Breast epithelium (tissue), 3 donors: ENCODE measurements around the gene SERINC5.

ENCODE experiments used
- POLR2A ChIP-seq: fragments of 450-650 bp; IDR thresholded peaks from one replicate; pipeline ENCODE4 v1.6.1; 2016; ENCODE audit warnings: antibody characterized with exemption, mild to moderate bottlenecking, moderate library complexity
- TF ChIP-seq, protein P1 (sequence below), 3 donors: fragments of 450-650 bp; IDR thresholded peaks; one replicate each; pipeline ENCODE4 v1.5.1; 2016 to 2017; ENCODE audit warnings: antibody characterized with exemption in 3 of 3, mild to moderate bottlenecking in 3 of 3, moderate library complexity in 3 of 3

DNA sequence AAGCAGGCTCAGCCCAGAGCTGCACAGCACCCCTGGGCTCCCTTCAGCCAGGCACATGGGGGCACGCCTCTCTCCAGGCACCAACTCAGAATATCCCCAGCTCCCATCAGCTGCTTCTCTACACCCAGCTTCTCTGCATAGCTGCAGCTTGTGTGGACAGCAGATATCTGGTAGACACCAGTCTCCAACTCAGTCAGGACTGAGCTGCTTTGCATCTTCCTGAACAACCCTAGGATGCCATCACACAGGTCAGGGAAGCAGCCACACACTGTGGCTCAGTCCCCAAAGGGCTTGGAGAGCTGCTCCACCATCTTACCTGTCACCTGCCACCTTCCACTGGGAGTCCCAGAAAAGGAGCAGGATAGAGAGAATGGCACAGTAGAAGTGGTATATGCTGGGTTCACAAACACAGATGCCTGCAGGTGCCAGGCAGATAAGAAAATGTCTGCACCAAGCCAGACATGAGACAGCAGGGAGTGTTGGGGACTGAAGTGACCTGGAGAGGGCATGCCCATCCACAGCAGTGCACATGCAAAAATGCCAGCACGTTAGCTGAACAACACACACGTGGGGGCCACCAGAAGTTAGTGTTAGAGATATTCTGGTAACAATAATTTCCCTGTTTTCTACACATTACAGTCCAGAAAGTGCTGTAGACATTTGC, 178.7 kb downstream of the SERINC5 start:
- no peak for TF ChIP-seq POLR2A
- TF ChIP-seq, protein P1, sequence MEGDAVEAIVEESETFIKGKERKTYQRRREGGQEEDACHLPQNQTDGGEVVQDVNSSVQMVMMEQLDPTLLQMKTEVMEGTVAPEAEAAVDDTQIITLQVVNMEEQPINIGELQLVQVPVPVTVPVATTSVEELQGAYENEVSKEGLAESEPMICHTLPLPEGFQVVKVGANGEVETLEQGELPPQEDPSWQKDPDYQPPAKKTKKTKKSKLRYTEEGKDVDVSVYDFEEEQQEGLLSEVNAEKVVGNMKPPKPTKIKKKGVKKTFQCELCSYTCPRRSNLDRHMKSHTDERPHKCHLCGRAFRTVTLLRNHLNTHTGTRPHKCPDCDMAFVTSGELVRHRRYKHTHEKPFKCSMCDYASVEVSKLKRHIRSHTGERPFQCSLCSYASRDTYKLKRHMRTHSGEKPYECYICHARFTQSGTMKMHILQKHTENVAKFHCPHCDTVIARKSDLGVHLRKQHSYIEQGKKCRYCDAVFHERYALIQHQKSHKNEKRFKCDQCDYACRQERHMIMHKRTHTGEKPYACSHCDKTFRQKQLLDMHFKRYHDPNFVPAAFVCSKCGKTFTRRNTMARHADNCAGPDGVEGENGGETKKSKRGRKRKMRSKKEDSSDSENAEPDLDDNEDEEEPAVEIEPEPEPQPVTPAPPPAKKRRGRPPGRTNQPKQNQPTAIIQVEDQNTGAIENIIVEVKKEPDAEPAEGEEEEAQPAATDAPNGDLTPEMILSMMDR (IDR thresholded peaks at IDR 0.05) = no peak
